Measurements from ENCODE around the gene HTT. TPM values are rescaled to one million over a fixed set of nuclear protein-coding genes. Genes with fewer than 3 reads are reported as not detected.
"Not testable (repeated sequence)": the region's sequence is repeated elsewhere in the genome, so short reads cannot be mapped to it uniquely, and the experiment has no call there.

The HTT gene
- total and polyA plus RNA-seq, 10 of the 15 experiments (the other 5 are each of a cell fraction or from before 2014, with no cell fraction given) = 3.3 to 113 (median 43.3) TPM

DNA sequence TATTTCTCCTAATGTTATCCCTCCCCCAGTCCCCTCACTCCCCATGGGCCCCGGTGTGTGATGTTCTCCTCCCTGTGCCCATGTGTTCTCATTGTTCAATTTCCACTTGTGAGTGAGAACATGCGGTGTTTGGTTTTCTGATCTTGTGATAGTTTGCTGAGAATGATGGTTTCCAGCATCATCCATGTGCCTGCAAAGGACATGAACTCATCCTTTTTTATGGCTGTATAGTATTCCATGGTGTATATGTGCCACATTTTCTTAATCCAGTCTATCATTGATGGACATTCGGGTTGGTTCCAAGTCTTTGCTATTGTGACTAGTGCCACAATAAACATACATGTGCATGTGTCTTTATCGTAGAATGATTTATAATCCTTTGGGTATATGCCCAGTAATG lies 86.6 kb downstream of the HTT start:
- peaks cover 14 to 22% of the 10 kb centered on the region in 2 experiments for H3K36me3 ChIP-seq (ENCODE audit: control insufficient read depth in 2 of 2, insufficient read depth in 2 of 2, low read length in 1 of 2)
- H4K20me1 ChIP-seq (ENCODE audit: control insufficient read depth, insufficient read depth); intact Hi-C loops (cut with micrococcal nuclease; ENCODE audit: unreplicated experiment); H3K4me3 ChIP-seq; H3K27me3 ChIP-seq (replicated peaks in 1 of 2; ENCODE audit: control insufficient read depth in 2 of 2, insufficient read depth in 2 of 2, low read length in 1 of 2); H3K4me1 ChIP-seq (ENCODE audit: control insufficient read depth, insufficient read depth, low read length); DNase-seq (ENCODE audit: low read depth, low spot score); H3K27ac ChIP-seq (ENCODE audit: control insufficient read depth, insufficient read depth); ATAC-seq; FAIRE-seq; CTCF ChIA-PET; POLR2A ChIA-PET; H3K79me2 ChIP-seq (ENCODE audit: control insufficient read depth, insufficient read depth, low read length); in situ Hi-C loops (cut with MboI); H3K4me2 ChIP-seq (ENCODE audit: control insufficient read depth, insufficient read depth); H3K9me3 ChIP-seq (replicated peaks; ENCODE audit: control insufficient read depth, insufficient read depth, low read length); SMC1A ChIA-PET (ENCODE audit: uncharacterized antibody, unreplicated experiment); H2AFZ ChIP-seq (ENCODE audit: control insufficient read depth, low read depth, low read length); RAD21 ChIA-PET (ENCODE audit: unreplicated experiment); H3K9ac ChIP-seq (ENCODE audit: control insufficient read depth, insufficient read depth, low read length); BruUV-seq (replicated peaks): not testable (repeated sequence)
- 92% methylated on average over 4 of the region's 4 CpGs for WGBS (ENCODE audit: insufficient coverage, insufficient replicate concordance, low lambda C conversion rate, missing lambda C conversion rate)

DNA sequence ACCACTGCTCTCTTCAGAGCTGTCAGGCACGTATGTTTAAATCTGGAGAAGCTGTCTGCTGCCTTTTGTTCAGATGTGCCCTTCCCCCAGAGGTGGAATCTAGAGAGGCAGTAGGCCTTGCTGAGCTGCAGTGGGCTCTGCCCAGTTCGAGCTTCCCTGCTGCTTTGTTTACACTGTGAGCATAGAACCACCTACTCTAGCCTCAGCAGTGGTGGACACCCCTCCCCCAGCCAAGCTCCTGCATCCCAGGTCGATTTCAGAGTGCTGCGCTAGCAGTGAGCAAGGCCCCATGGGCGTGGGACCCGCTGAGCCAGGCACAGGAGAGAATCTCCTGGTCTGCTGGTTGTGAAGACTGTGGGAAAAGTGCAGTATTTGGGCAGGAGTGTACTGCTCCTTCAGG lies 92.0 kb downstream of the HTT start:
- H4K20me1 ChIP-seq (ENCODE audit: control insufficient read depth, insufficient read depth); H3K9ac ChIP-seq (ENCODE audit: control insufficient read depth, insufficient read depth, low read length); RAD21 ChIA-PET (ENCODE audit: unreplicated experiment); ATAC-seq; SMC1A ChIA-PET (ENCODE audit: uncharacterized antibody, unreplicated experiment); in situ Hi-C loops (cut with MboI); intact Hi-C loops (cut with micrococcal nuclease; ENCODE audit: unreplicated experiment); POLR2A ChIA-PET; H3K4me3 ChIP-seq; DNase-seq (ENCODE audit: low read depth, low spot score); BruUV-seq (replicated peaks); FAIRE-seq; H3K27me3 ChIP-seq (replicated peaks in 1 of 2; ENCODE audit: control insufficient read depth in 2 of 2, insufficient read depth in 2 of 2, low read length in 1 of 2); H3K27ac ChIP-seq (ENCODE audit: control insufficient read depth, insufficient read depth); H2AFZ ChIP-seq (ENCODE audit: control insufficient read depth, low read depth, low read length); H3K79me2 ChIP-seq (ENCODE audit: control insufficient read depth, insufficient read depth, low read length); H3K4me1 ChIP-seq (ENCODE audit: control insufficient read depth, insufficient read depth, low read length); H3K4me2 ChIP-seq (ENCODE audit: control insufficient read depth, insufficient read depth): not testable (repeated sequence)
- CTCF ChIA-PET = interaction anchor here (1.2 kb wide), 1 partner anchor 10 kb away, joined by 3 read pairs; no protein-coding TSS in a partner anchor
- WGBS (ENCODE audit: insufficient coverage, insufficient replicate concordance, low lambda C conversion rate, missing lambda C conversion rate) = 93% methylated on average over 6 of the region's 6 CpGs
- peaks cover 18 to 28% of the 10 kb centered on the region in 2 experiments for H3K36me3 ChIP-seq (ENCODE audit: control insufficient read depth in 2 of 2, insufficient read depth in 2 of 2, low read length in 1 of 2)
- H3K9me3 ChIP-seq (replicated peaks; ENCODE audit: control insufficient read depth, insufficient read depth, low read length) = peaks cover 12% of the 10 kb centered on the region; the same call in 2 of the 3 replicates

All from GM12878 (cell line).